ENCODE results near the gene USB1.
A peak's percentile ranks its signal among the peaks of the same experiment; 100 is the strongest.

Gene USB1

GRCh38 chr16:58019866-58020538, 18.8 kb downstream of the USB1 start:
- DNase-seq (ENCODE audit: low spot score), result no peak

DNA sequence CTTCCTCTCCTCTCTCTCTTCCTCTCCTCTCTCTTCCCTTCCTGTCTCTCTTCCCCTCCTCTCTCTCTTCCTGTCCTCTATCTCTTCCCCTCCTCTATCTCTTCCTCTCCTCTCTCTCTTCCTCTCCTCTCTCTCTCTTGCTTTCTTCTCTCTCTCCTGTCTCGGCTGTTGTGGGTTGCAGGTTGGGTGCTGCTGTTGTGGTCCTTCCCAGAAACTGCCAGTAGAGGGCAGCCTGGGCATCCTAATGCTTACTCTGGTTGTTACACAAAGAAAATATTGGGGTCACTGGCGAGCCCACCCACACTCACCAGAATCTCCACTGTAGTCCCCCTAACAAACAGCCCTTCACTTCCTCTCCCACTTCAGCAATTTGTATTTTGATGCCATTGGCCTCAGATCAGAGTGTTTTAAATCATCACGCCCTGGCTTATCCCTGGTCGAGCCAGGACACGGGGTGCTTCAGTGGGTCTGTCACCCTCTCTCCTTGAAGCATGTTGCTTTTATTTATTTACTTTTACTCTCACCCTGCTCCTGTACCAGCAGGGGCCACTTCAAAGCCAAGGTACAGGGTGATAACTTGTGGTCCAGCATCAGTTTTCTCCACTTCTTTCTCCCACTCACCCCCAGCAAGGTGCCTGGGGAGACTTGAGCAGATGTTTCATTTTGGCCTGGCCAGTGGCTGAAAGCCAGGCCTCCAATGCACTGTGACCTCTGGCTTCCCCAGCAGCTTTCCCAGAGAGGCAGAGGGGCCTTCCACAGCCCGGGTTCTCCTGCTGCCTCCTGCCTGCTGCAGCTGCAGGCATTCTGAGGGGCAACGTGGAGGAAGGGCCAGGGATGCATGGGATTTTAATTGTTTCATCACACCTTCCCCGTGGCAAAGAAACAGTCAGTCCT, 19.7 kb downstream of the USB1 start:
- DNase-seq (ENCODE audit: low spot score), result peak; percentile 65

- peak; percentile 73 for DNase-seq (ENCODE audit: low spot score)
These were observed 20.7 kb downstream of the USB1 start for GRCh38 chr16:58021661-58022551.

DNA sequence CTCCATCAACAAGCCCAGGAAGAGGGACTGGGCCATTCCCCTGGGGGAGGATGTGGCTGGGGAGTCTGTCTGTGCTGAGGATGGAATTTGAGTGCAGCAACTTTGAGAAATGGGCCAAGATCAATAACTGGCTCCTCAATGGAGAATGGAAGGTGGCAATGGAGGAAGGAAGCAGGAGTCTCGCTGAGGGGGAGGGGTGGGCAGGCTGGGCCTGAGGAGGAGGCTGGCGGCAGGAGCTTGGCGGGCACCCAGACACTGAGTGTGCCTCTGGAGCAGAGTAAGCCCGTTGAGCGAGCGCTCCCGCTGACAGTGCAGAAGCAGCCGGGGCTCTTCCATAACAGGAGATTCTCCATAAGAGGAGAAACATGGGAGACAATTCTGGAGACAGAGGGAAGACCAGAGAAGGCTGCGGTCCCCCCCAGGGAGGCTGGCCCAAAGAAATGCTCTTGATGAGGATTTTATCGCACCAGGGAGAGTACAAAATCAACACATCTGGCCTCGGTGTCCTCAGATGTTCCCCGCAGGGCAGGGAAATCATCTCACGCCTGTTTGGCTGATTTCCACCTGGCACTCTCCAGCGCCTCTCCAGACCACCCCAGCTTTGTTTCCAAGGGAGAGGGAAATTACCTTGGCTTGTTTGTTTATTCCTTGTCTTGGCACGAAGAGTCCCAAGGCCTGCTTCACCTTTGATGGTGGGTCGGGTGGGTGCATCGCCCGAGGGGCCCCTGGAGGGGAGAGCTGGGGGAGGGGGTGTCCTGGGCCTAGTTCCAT, 21.6 kb downstream of the USB1 start:
- DNase-seq (ENCODE audit: low spot score), result peak; percentile 82

GRCh38 chr16:58024486-58025350, 23.5 kb downstream of the USB1 start:
- no peak for DNase-seq (ENCODE audit: low spot score)

- DNase-seq (ENCODE audit: low spot score), result peak; percentile 81
These were observed 24.3 kb downstream of the USB1 start, which contains the start of gene MMP15 for GRCh38 chr16:58025351-58026138. Gene MMP15 (plus strand): TSS chr16:58025754. CDS start chr16:58026351, 597 bp downstream.

DNA sequence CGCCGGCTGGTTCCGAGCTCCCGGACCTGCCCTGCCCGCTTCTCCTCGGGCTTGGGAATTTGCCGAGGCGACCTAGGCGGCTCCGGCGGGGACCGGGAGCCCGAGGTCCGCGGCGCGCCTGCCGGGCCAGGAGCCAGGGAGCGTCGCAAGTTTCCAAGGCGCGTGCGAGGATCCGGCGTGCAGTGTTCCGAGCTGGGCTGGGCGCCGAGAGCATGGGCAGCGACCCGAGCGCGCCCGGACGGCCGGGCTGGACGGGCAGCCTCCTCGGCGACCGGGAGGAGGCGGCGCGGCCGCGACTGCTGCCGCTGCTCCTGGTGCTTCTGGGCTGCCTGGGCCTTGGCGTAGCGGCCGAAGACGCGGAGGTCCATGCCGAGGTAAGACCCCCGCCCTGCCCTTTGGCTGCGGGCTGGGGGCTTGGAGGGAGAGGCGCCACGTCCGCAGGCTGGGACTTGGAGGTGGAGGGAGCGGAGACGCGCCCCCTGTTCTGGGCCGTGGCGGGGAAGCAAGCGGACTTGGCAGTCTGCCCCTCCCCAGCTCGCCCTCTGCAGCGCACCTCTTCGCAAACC, 25.0 kb downstream of the USB1 start:
- DNase-seq (ENCODE audit: low spot score), result peak; percentile 75

DNA sequence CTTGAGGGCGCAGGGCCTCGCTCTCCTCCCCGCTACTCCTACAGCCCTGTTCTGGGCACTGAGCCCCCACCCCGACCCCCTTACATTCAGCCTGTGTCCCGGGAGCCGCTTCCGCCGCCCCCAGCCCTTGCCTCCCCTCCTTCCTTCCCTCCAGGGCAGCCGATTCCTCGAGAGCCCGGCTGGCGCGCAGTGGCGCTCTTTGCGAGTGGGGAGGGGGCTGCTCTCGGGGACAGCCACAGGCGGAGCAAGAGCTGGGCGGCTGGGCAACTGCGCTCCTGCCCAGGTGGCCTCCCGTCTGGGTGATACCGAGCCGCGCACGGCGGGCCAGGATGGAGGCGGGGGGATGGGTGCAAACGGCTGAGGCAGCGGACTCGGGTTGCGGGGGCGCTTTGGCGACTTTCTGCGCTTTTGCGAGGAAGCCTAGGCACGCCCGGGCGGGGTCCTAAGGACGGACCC, 25.5 kb downstream of the USB1 start:
- DNase-seq (ENCODE audit: low spot score), result no peak

GRCh38 chr16:58027161-58027915, 26.1 kb downstream of the USB1 start:
- DNase-seq (ENCODE audit: low spot score), result no peak

DNA sequence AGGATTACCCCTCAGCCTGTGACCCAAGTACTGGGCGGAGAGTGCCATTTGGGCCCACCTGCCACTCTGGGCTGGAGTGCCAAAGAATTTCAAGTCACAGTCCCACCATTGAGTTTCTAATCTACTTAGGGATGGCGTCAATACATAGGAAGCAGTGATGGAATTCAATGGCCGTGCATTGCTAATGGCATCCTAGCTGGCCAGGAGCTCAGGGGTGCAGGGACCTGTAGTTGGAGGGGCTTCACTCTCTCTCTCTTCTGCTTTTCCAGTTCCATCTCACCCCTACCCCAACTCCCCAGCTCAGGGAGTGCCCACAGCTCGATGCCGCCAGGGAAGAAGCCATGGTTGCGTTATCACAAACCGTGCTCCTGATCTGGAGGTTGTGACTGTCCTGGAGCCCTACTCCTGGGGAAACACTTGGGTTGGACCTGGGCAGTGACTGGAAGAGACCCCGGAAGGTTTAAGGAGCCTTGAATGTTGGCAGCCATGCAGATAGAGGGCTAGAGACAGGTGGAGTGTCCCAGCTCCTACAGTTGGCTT, 26.8 kb downstream of the USB1 start:
- no peak for DNase-seq (ENCODE audit: low spot score)

- DNase-seq (ENCODE audit: low spot score), result no peak
These were observed 27.4 kb downstream of the USB1 start for GRCh38 chr16:58028541-58029070.

GRCh38 chr16:58029410-58029809, 28.2 kb downstream of the USB1 start:
- DNase-seq (ENCODE audit: low spot score), result no peak

DNA sequence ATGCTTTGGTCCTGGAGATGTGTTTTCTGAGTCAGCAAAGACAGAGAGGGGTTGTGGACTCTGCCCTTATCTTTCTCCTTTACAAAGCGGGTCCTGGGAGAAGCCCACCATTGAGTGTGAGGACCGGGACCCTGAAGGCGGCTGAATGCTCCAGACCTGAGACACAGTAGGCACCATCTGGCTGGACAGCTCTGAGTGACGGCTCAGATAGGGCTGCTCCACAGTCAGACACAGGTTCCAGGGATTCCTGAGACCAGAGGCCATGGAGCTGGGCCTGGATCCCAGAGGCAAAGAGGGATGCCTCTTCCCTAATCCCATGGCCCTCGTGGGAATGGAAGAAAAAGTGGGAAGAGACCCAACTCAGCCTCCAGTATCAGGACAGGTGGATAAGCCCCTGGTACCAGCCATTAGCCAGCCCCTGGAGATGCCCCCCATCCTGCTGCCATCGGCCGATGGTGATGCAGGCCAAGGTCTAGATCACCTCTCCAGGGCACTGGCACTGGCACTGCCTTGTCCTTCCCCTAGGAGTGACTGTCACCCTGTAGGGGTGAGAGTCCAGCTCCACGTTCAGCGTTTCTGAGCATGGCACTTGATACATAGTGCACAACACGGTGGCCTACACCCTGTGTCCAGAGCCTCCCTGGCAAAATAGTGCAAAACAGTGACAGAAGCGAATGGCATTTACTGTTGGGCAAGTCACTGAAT, 29.1 kb downstream of the USB1 start:
- no peak for DNase-seq (ENCODE audit: low spot score)

- no peak for DNase-seq (ENCODE audit: low spot score)
These were observed 30.0 kb downstream of the USB1 start for GRCh38 chr16:58031016-58031800.

DNA sequence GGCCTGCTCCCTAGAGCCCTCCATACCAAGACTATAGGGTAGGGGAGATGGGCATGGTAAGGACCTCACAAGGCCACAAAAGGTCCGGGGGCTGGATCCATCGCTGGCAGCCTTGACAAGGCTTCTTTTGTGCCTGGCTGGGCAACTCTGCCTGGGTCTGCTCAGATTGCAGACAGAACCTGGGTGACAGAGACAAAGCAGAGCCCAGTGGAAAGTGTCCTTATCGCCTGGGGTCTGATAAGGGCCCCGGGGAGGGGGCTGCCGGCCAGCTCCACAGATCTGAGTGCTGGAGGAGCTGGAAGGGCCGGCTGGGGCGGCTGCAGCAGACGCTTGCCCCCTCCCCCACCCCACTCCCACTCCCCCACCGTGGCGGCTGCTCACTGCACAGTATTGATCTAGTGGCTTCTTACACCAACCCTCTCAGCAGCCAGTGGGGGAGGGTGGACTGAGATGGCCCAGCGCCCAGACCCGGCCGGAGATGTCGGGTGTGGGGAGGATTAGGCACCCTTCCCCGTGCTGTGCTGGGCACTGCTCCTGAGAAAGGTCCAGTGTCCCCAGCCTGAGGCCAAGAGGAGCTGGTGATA, 31.6 kb downstream of the USB1 start:
- DNase-seq (ENCODE audit: low spot score), result no peak

- DNase-seq (ENCODE audit: low spot score), result no peak
These were observed 33.0 kb downstream of the USB1 start for GRCh38 chr16:58034128-58034685.
